Cardiac fibroblast (primary cell): ENCODE data around the gene B3GAT1.

ENCODE experiments used
- DNase-seq, 2 donors: peaks; one replicate each; pipeline versions ENCODE4 v3.0.0 to v3.0.0-alpha.2; 2010; ENCODE audit warnings: low read depth in 2 of 2
- H3K4me3 ChIP-seq, 2 donors: replicated peaks in 1 of 2; 1 replicate in 1 of 2; 2 replicates in 1 of 2; pipeline ENCODE4 v1.5.1; 2011; ENCODE audit warnings: low read depth in 2 of 2, low read length in 2 of 2, mild to moderate bottlenecking in 2 of 2, moderate library complexity in 1 of 2
- TF ChIP-seq, protein P1 (sequence below): IDR thresholded peaks from one replicate; pipeline ENCODE4 v1.5.1; 2011; ENCODE audit warnings: low read depth, mild to moderate bottlenecking, low read length, inconsistent platforms

Gene B3GAT1

DNA sequence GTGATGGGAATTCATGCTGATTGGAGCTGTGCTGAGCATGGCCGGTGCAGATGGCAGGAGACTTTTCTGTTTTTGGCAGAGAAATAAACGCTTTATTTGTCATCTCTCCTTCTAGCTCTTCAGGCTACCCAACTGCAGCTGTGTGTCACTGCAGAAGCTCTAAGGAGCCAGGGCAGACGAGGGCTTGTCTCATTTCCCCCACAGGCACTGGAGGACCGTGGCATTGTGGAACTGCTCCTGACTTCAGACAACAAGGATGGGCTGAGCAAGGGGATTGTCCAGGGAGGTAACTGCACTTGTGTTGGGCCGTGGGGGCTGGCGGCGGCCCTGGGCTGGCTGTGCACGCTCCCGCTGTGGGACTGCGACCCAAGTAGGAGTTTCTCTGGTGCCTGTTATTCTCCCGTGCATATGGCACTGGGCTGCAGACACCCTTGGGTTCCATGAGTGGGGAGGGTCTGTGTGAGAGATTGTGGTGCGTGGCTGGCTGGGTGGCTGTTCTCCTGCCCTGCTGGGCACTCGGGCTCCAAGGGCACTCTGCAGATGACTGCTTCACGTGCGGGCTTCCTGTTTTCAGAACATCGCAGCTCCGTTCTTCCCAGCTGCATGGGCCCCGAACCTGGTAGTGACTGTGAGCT, 53.1 kb downstream of the B3GAT1 start:
- TF ChIP-seq, protein P1, sequence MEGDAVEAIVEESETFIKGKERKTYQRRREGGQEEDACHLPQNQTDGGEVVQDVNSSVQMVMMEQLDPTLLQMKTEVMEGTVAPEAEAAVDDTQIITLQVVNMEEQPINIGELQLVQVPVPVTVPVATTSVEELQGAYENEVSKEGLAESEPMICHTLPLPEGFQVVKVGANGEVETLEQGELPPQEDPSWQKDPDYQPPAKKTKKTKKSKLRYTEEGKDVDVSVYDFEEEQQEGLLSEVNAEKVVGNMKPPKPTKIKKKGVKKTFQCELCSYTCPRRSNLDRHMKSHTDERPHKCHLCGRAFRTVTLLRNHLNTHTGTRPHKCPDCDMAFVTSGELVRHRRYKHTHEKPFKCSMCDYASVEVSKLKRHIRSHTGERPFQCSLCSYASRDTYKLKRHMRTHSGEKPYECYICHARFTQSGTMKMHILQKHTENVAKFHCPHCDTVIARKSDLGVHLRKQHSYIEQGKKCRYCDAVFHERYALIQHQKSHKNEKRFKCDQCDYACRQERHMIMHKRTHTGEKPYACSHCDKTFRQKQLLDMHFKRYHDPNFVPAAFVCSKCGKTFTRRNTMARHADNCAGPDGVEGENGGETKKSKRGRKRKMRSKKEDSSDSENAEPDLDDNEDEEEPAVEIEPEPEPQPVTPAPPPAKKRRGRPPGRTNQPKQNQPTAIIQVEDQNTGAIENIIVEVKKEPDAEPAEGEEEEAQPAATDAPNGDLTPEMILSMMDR: no peak
- no peak overlapping the region for H3K4me3 ChIP-seq
- no peak for DNase-seq

DNA sequence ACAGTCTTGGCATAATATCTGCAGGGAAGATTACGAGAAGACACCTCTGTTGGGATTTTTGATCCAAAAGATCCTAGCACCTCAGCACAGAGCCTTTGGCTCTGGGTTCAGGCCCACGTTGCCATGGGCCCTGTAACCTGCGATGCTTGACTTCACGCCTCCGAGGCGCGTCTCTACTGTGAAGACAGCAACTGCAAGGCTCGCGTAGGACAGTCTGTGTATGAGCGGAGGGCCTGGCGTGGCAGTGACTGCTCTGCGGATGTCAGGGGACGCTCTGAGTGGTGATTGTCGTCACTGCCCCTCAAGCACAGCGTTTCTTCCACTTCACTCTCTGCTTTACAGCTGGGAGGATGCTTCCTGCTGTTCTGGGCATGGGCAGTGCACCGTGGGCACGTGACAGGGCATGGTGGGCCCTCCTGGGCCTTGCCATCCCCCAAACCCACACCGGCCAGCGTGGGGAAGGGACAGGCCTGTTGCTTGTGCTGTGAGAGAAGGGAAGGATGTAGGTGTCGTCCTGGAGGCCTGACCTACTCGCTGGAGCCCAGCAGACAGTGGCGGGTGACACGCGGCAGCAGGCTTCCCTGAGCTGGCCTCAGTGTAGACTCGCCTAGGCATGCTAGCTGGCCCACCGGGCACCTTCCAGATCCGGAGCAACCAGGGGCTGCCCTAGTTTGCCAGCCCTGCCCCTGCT, 53.7 kb downstream of the B3GAT1 start:
- DNase-seq: no peak
- TF ChIP-seq, protein P1: no peak
- no peak overlapping the region for H3K4me3 ChIP-seq

DNA sequence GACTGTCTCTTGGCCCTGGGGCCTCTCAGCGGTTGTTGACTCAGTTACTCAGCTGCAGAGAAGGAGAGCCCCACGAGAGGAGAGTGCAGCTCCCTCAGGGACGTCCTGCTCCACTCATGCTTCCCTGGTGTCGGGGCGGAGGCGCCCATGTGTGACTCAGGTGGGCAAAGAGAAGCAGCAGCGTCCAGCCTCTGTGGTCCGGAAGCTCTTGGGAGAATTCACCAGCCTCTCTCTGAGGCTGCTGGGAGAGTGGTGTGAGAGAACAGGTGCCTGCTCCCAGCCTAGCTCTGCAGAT, 54.5 kb downstream of the B3GAT1 start:
- DNase-seq: no peak
- H3K4me3 ChIP-seq: no peak overlapping the region
- TF ChIP-seq, protein P1: no peak

DNA sequence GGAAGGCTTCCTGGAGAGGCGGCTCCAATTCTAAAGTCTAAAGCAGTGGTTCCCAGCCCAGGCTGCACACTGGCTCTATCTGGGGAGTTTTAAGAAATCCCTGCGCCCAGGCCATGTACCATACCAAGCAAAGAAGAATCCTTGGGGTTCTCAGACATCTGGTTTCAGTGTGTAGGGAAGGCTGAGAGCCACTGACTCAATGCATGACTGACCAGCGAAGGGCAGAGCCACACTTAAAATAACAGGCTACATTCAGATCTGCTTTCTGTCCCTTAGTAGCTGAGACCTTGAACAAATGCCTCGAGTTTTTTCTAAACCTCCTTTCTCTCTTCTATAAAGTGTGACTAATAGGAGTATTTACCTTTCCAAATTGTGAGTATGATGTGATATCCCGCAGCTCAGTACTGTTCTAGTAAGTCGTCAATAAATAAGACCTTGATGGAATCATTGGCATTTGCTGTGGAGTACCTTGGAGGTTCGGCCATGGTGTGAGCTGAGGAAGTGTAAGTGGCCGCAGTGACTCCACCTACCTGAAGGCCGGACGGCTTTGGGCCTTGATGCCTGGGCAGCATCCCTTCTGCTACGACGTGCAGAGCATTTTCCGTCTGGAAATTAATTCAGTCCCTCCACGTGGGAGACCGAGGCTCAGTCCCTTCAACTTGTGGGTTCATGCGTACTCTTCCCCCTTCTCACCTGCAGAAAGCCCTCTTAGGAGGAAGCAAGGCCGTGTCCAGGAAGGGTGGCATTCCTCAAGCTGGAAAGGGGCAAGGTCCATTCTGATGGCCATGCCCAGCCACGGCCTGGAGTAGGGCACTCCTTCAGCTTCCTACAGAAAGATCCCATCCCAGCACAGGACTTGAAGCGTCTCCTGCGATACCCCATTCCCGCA, 55.1 kb downstream of the B3GAT1 start:
- no peak overlapping the region for H3K4me3 ChIP-seq
- DNase-seq: no peak
- TF ChIP-seq, protein P1: no peak

DNA sequence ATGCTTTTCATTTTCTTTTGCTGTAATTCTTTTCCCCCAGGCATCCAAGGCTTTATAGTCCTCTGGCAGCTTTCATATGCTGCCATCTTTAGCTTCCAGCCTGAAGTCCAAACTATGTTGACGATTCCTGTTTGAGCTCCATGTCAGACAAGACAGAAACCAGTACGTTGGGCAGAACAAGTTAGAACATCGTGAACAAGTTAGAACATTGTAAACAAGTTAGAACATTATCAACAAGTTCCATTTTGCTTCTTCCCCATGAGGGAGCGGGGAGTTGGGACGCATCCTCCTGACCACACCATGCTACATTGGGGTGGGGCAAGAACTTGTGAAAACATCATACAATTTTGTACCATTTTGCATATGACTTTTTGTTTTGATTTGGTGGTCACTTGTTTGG, 56.4 kb downstream of the B3GAT1 start:
- TF ChIP-seq, protein P1: no peak
- no peak for DNase-seq
- no peak overlapping the region for H3K4me3 ChIP-seq

DNA sequence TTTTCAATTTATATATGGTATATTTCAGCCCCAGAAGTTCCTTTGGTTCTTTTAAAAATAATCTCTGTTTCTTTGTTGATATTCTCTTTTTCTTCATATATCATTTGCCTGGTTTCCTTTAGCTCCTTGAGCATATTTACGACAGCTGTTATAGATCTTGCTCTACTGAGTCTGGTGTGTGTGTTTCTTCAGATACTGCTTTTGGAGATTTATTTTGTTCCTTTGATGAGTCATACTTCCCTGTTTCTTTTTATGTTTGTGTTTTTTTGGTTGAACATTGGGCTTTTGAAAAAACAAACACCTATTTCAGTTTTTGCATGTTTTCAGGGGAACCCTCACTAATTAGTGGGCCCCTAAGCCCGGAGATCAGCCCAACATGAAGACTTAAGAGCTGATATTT, 56.9 kb downstream of the B3GAT1 start:
- no peak for DNase-seq
- no peak overlapping the region for H3K4me3 ChIP-seq
- TF ChIP-seq, protein P1: no peak
